K562 (cell line): ENCODE data around the gene AKAP13. TPM values are rescaled to one million over a fixed set of nuclear protein-coding genes. Genes with fewer than 3 reads are reported as not detected.

Experiments
- ATAC-seq: fragments of 200-7000 bp; cut with Tn5 transposase; 3 replicates; pipeline ENCODE4 v1.9.1; 2020; ENCODE audit warnings: moderate library complexity
- BruUV-seq: library from RNA; stranded (reverse); fragments of 400-500 nt; replicated peaks from 2 replicates; lab custom pipeline; 2021; lab: Mats Ljungman, UMichigan
- CTCF ChIA-PET: fragments of 300-600 bp; formaldehyde crosslinking; extraction: SDS; loops from one replicate; lab custom pipeline; 2021; ENCODE audit warnings: low intra/inter-chr PET ratio; lab: Yijun Ruan, JAX
- POLR2A ChIA-PET: fragments of 300-600, 350-650 bp; sonication (Branson Sonifier 250); formaldehyde crosslinking; extraction: SDS; loops from one replicate; lab custom pipeline; 2021; ENCODE audit warnings: antibody characterized with exemption, inconsistent platforms; lab: Yijun Ruan, JAX
- DNase-seq, 4 experiments: peaks; one replicate each; pipeline versions ENCODE4 v3.0.0 to v3.0.0-alpha.2; 2011 to 2018; ENCODE audit warnings: low spot score in 3 of 4, mixed read lengths in 3 of 4; ENCODE audit errors: extremely low read depth in 1 of 4
- FAIRE-seq: peaks from 2 replicates; lab custom pipeline; 2011; peaks lifted over from hg19 to GRCh38; lab: Jason Lieb, UNC
- H2AFZ ChIP-seq: 2 replicates; pipeline ENCODE4 v1.6.0; 2011; ENCODE audit warnings: low read depth, low read length, control low read depth, inconsistent platforms
- H3K27ac ChIP-seq: fragments of 200-600 bp; 3 replicates; pipeline ENCODE4 v1.8.0; 2011; ENCODE audit warnings: low read depth, mild to moderate bottlenecking, control low read depth, inconsistent platforms, low read length, moderate library complexity, mixed read lengths; ENCODE audit errors: extremely low read depth
- H3K27me3 ChIP-seq, 2 experiments: fragments of 300-600 bp in 1 of 2; 2 replicates in 1 of 2; 3 replicates in 1 of 2; pipeline versions ENCODE4 v1.6.0 to v1.8.0; 2011; ENCODE audit warnings: inconsistent platforms in 2 of 2, low read length in 2 of 2, mild to moderate bottlenecking in 1 of 2, mixed read lengths in 1 of 2, moderate library complexity in 1 of 2; ENCODE audit not compliant: control insufficient read depth in 2 of 2, insufficient read depth in 2 of 2
- H3K36me3 ChIP-seq: fragments of 300-600 bp; 3 replicates; pipeline ENCODE4 v1.8.0; 2011; ENCODE audit warnings: mild to moderate bottlenecking, low read length, inconsistent platforms; ENCODE audit not compliant: control insufficient read depth, insufficient read depth
- H3K4me1 ChIP-seq, 2 experiments: fragments of 200-600 bp in 1 of 2; replicated peaks in 1 of 2; 2 replicates in 1 of 2; 3 replicates in 1 of 2; pipeline versions ENCODE4 v1.5.1 to v1.8.0; 2011; ENCODE audit warnings: inconsistent platforms in 2 of 2, low read length in 2 of 2, mild to moderate bottlenecking in 1 of 2, mixed read lengths in 1 of 2, moderate library complexity in 1 of 2; ENCODE audit not compliant: control insufficient read depth in 2 of 2, insufficient read depth in 2 of 2
- H3K4me2 ChIP-seq: 2 replicates; pipeline ENCODE4 v1.6.1; 2011; ENCODE audit warnings: low read length, control low read depth, inconsistent platforms, mixed read lengths; ENCODE audit not compliant: insufficient read depth
- H3K4me3 ChIP-seq: fragments of 200-600 bp; sonication (generic), shearing (Covaris generic); 2 replicates; pipeline ENCODE4 v1.5.1; 2016; ENCODE audit warnings: control low read depth, inconsistent platforms
- H3K79me2 ChIP-seq: fragments of 200-600 bp; 3 replicates; pipeline ENCODE4 v1.8.0; 2011; ENCODE audit warnings: low read length, inconsistent platforms; ENCODE audit not compliant: control insufficient read depth, insufficient read depth
- H3K9ac ChIP-seq, 2 experiments: 2 replicates each; pipeline versions ENCODE4 v1.6.0 to v1.6.1; 2011; ENCODE audit warnings: low read depth in 2 of 2, low read length in 2 of 2, control low read depth in 1 of 2, inconsistent platforms in 1 of 2, mild to moderate bottlenecking in 1 of 2, mixed read lengths in 1 of 2; ENCODE audit not compliant: insufficient read depth in 1 of 2
- H3K9me1 ChIP-seq: one replicate; pipeline ENCODE4 v1.6.0; 2011; ENCODE audit warnings: inconsistent platforms, mild to moderate bottlenecking, low read length, moderate library complexity; ENCODE audit not compliant: control insufficient read depth, insufficient read depth
- H3K9me3 ChIP-seq: replicated peaks from 2 replicates; pipeline ENCODE4 v1.5.1; 2011; ENCODE audit warnings: low read depth, low read length, inconsistent platforms; ENCODE audit not compliant: control insufficient read depth, insufficient read depth
- H4K20me1 ChIP-seq: replicated peaks from 2 replicates; pipeline ENCODE4 v1.6.1; 2011; ENCODE audit warnings: low read length, inconsistent platforms, mixed read lengths; ENCODE audit not compliant: control insufficient read depth, insufficient read depth
- ARHGAP35 ChIP-seq: fragments of 450-650 bp; IDR thresholded peaks from 2 replicates; pipeline ENCODE4 v1.6.1; 2018; ENCODE audit not compliant: partially characterized antibody
- CHCHD3 ChIP-seq: fragments of 250-450 bp; sonication (Bioruptor Pico); IDR thresholded peaks from 2 replicates; pipeline ENCODE4 v2.1.2; 2022; ENCODE audit warnings: mild to moderate bottlenecking
- CHD4 ChIP-seq: fragments of 200-600 bp; sonication (generic); IDR thresholded peaks from 3 replicates; pipeline ENCODE4 v1.6.1; 2012; ENCODE audit warnings: low read depth, mild to moderate bottlenecking, mixed read lengths, low read length, inconsistent platforms; ENCODE audit not compliant: insufficient read depth, insufficient replicate concordance, poor library complexity, severe bottlenecking
- HLTF ChIP-seq: fragments of 450-650 bp; IDR thresholded peaks from 2 replicates; pipeline ENCODE4 v1.6.1; 2016
- HMGN3 ChIP-seq: IDR thresholded peaks from 2 replicates; pipeline ENCODE4 v1.6.1; 2011; ENCODE audit warnings: borderline replicate concordance, low read depth, mild to moderate bottlenecking, mixed read lengths, low read length; ENCODE audit not compliant: insufficient read length; ENCODE audit errors: extremely low read depth
- MBD2 ChIP-seq: sonication (generic); IDR thresholded peaks from 2 replicates; pipeline ENCODE4 v1.6.1; 2016; ENCODE audit warnings: low read depth, borderline replicate concordance
- NCOR1 ChIP-seq: fragments of 450-650 bp; IDR thresholded peaks from 2 replicates; pipeline ENCODE4 v1.6.1; 2016; ENCODE audit warnings: mild to moderate bottlenecking, moderate library complexity
- NFRKB ChIP-seq: fragments of 450-650 bp; IDR thresholded peaks from 2 replicates; pipeline ENCODE4 v1.6.1; 2016; ENCODE audit warnings: low read depth
- PHF21A ChIP-seq: fragments of 450-650 bp; IDR thresholded peaks from 2 replicates; pipeline ENCODE4 v1.6.1; 2017; ENCODE audit warnings: low read depth, borderline replicate concordance
- PTTG1 ChIP-seq: fragments of 450-650 bp; IDR thresholded peaks from 2 replicates; pipeline ENCODE4 v1.6.1; 2016; ENCODE audit warnings: low read depth, mild to moderate bottlenecking, missing genetic modification characterization, missing compliant biosample characterization
- SIRT6 ChIP-seq: IDR thresholded peaks from one replicate; pipeline ENCODE4 v1.6.1; 2012; ENCODE audit warnings: low read depth, mild to moderate bottlenecking, control low read depth, inconsistent platforms, low read length, moderate library complexity
- SRSF3 ChIP-seq: fragments of 200-400 bp; formaldehyde crosslinking; IDR thresholded peaks from 2 replicates; pipeline ENCODE4 v1.6.1; 2016; ENCODE audit warnings: mild to moderate bottlenecking, low read length, moderate library complexity; ENCODE audit not compliant: insufficient read depth
- TBP ChIP-seq: optimal IDR thresholded peaks from 2 replicates; pipeline ENCODE3; 2011; ENCODE audit warnings: low read depth, low read length, improper control_type of control experiment
- TFAM ChIP-seq: fragments of 250-450 bp; sonication (Bioruptor Pico); conservative IDR thresholded peaks from 2 replicates; pipeline ENCODE4 v1.5.0; 2021; ENCODE audit warnings: mild to moderate bottlenecking, moderate library complexity
- TSC22D4 ChIP-seq: fragments of 450-650 bp; IDR thresholded peaks from 2 replicates; pipeline ENCODE4 v1.6.1; 2016; ENCODE audit warnings: missing genetic modification characterization, missing biosample characterization, control low read depth
- ZNF436 ChIP-seq: fragments of 250-450, 450-650 bp; sonication (Bioruptor Pico); formaldehyde crosslinking; IDR thresholded peaks from 2 replicates; pipeline ENCODE4 v1.7.0; 2020; ENCODE audit warnings: mild to moderate bottlenecking
- ZSCAN29 ChIP-seq: fragments of 450-650 bp; IDR thresholded peaks from 2 replicates; pipeline ENCODE4 v1.6.1; 2017
- WGBS: fragments of 100-300 bp; shearing (Covaris generic); methylation state at CpG from one replicate; pipeline ENCODE4 v1.1.6; 2016; ENCODE audit warnings: low coverage, mixed read lengths; ENCODE audit not compliant: insufficient coverage; ENCODE audit errors: missing lambda C conversion rate; 5-methylcytosine and 5-hydroxymethylcytosine counted together
- in situ Hi-C: fragments of 300-500 bp; cut with MboI; formaldehyde crosslinking; loops from 4 replicates; pipeline ENCODE4 v1.15.0; 2018; ENCODE audit warnings: inconsistent platforms, mixed read lengths
- intact Hi-C: fragments of 100-400 bp; cut with micrococcal nuclease; formaldehyde crosslinking; loops from 2 replicates; pipeline ENCODE4 v1.14.2; 2022
- polyA plus RNA-seq, 8 experiments: library from polyadenylated mRNA; depleted of rRNA in 4 of 8; stranded (reverse) in 5 of 8; unstranded in 3 of 8; fragments of >200 nt; fragmentation: Nextera tagmentation in 2 of 8; fragmentation: Illumina TruSeq in 1 of 8; extraction: Ambion mirVana in 2 of 8; extraction: Trizol in 1 of 8; gene quantifications; 2 replicates each; pipeline versions ENCODE4 v1.2.1 to v1.2.3, GENCODE V29; 2011 to 2014; ENCODE audit warnings: inconsistent platforms in 1 of 8, missing spikeins in 1 of 8
- total RNA-seq, 7 experiments: library from RNA; depleted of rRNA in 6 of 7; stranded (reverse); fragments of >200 nt in 6 of 7; fragmentation: Illumina TruSeq in 2 of 7; extraction: Trizol in 2 of 7; gene quantifications; 2 replicates each; pipeline versions ENCODE4 v1.2.1 to v1.2.3, GENCODE V29; 2011 to 2021; ENCODE audit warnings: low replicate concordance in 1 of 7
- TF ChIP-seq, protein P1 (sequence below): fragments of 450-650 bp; IDR thresholded peaks from 2 replicates; pipeline ENCODE4 v1.6.1; 2014; ENCODE audit warnings: low read depth, mild to moderate bottlenecking, moderate library complexity, borderline replicate concordance
- TF ChIP-seq, protein P2 (sequence below): sonication (generic); formaldehyde crosslinking; IDR thresholded peaks from 2 replicates; pipeline ENCODE4 v1.9.0; 2022; ENCODE audit warnings: mild to moderate bottlenecking, missing genetic modification reagents

Gene AKAP13
- total and polyA plus RNA-seq, 9 of the 15 experiments (the other 6 are each of a cell fraction or from before 2014, with no cell fraction given): 0.03 to 1.7 (median 0.42) TPM

DNA sequence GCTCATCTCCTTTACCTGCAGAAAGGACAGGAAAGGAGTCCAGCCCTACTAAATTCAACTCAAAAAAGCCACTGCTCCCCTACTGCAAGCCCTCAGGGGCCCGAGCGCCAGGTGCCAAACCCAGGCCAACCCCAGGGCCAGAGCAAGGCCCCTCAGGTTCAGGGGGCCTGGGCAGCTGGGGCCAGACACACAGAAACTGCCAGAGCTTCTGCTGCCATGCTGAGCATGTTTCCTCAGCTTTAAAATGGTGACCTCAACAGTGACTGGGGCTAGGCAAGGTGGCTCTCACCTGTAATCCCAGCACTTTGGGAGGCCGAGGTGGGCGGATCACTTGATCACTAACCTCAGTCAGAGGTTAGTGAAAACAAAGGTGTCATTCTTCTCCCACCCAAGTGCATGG, 375.5 kb downstream of the AKAP13 start (continued):
- TF ChIP-seq CHD4 (no peak), PHF21A (no peak), ZNF436 (CRISPR knock-in tag) (no peak), PTTG1 (no peak), SRSF3 (no peak)

DNA sequence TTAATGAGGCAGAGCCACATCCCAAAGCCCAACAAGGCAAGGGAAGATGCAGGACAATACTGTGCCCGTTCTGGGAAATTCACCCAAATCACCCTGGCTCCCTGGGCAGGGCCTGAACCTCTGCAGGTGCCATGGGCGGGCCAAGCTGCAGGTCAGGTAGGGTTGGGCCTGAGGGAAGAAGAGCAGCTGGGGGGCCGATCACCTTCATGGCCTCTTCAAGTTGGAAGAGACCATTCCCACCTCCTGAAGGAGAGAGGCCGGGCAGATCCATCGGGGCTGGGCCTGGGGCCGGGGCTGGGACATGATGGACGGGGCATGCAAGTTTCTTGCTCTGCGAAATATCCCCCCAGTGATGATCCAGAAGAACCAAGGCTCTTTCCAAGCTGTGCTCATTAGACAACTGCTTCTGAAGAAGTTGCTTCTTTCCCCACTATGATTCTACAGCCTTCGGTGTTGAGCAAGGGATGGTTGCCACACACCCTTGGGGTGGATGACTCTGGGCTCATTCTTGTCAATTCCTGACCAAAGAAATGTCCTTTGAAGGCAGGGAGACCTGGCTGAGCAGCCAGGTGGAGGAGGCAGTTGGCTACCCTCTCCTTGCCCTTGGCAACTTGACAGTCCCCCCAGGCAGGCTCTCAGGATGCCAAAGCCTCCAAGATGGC, 376.1 kb downstream of the AKAP13 start:
- DNase-seq: no peak
- intact Hi-C loops: no loop called here
- BruUV-seq: no TSS peak
- TF ChIP-seq NFRKB (no peak), NCOR1 (no peak), CHCHD3 (CRISPR knock-in tag) (no peak), ZSCAN29 (no peak), HLTF (no peak), MBD2 (no peak), TFAM (CRISPR knock-in tag) (no peak), ARHGAP35 (no peak), SIRT6 (no peak), TBP (no peak), TSC22D4 (no peak), HMGN3 (no peak)
- TF ChIP-seq, protein P1, sequence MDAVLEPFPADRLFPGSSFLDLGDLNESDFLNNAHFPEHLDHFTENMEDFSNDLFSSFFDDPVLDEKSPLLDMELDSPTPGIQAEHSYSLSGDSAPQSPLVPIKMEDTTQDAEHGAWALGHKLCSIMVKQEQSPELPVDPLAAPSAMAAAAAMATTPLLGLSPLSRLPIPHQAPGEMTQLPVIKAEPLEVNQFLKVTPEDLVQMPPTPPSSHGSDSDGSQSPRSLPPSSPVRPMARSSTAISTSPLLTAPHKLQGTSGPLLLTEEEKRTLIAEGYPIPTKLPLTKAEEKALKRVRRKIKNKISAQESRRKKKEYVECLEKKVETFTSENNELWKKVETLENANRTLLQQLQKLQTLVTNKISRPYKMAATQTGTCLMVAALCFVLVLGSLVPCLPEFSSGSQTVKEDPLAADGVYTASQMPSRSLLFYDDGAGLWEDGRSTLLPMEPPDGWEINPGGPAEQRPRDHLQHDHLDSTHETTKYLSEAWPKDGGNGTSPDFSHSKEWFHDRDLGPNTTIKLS: no peak
- TF ChIP-seq, protein P2, sequence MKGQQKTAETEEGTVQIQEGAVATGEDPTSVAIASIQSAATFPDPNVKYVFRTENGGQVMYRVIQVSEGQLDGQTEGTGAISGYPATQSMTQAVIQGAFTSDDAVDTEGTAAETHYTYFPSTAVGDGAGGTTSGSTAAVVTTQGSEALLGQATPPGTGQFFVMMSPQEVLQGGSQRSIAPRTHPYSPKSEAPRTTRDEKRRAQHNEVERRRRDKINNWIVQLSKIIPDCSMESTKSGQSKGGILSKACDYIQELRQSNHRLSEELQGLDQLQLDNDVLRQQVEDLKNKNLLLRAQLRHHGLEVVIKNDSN (CRISPR knock-in tag): no peak

More for the DNA sequence above, 376.1 kb downstream of the AKAP13 start:
- H3K9me1 ChIP-seq: peaks cover 3% of the 10 kb centered on the region
- H4K20me1 ChIP-seq: no peaks in the 10 kb centered on the region; the same call in 1 of the 2 replicates
- 2% methylated on average over 9 of the region's 9 CpGs for WGBS
- no peaks in the 10 kb centered on the region for H3K4me1 ChIP-seq
- no peak overlapping the region for H3K4me3 ChIP-seq
- H3K27me3 ChIP-seq: peaks cover 7 to 33% of the 10 kb centered on the region in 2 experiments; a peak in 3 of 5 replicates
- in situ Hi-C loops: no loop called here
- ATAC-seq: no peak
- H3K9me3 ChIP-seq: no peaks in the 10 kb centered on the region
- H3K4me2 ChIP-seq: no peak overlapping the region
- ChIA-PET POLR2A (no interaction called here), CTCF (no interaction called here)
- H3K36me3 ChIP-seq: no peaks in the 10 kb centered on the region
- no peak overlapping the region for H2AFZ ChIP-seq
- H3K27ac ChIP-seq: no peak overlapping the region
- no peaks in the 10 kb centered on the region for H3K79me2 ChIP-seq
- H3K9ac ChIP-seq: no peak overlapping the region
- FAIRE-seq: no peak
